HepG2 (cell line): ENCODE data around the gene CCDC148. TPM values are rescaled to one million over a fixed set of nuclear protein-coding genes. Genes with fewer than 3 reads are reported as not detected.

Experiments
- ATAC-seq: fragments of 200-7000 bp; cut with Tn5 transposase; 3 replicates; pipeline ENCODE4 v1.9.1; 2020; ENCODE audit warnings: mild to moderate bottlenecking, moderate library complexity
- BruUV-seq: library from RNA; stranded (reverse); fragments of 400-500 nt; replicated peaks from 2 replicates; lab custom pipeline; 2021; lab: Mats Ljungman, UMichigan
- CTCF ChIA-PET: fragments of 300-600 bp; formaldehyde crosslinking; extraction: SDS; loops from one replicate; lab custom pipeline; 2021; ENCODE audit warnings: low total read pairs, inconsistent platforms, low intra/inter-chr PET ratio; lab: Yijun Ruan, JAX
- POLR2A ChIA-PET: fragments of 350-600 bp; sonication (Branson Sonifier 250); formaldehyde crosslinking; loops from one replicate; lab custom pipeline; 2020; ENCODE audit warnings: antibody characterized with exemption, inconsistent platforms; lab: Yijun Ruan, JAX
- DNase-seq: peaks from one replicate; pipeline ENCODE4 v3.0.0-alpha.2; 2015; ENCODE audit warnings: low spot score
- FAIRE-seq: peaks from 3 replicates; lab custom pipeline; 2011; peaks lifted over from hg19 to GRCh38; lab: Jason Lieb, UNC
- H2AFZ ChIP-seq: one replicate; pipeline ENCODE4 v1.6.1; 2011; ENCODE audit warnings: low read length, inconsistent platforms
- H3K27ac ChIP-seq: fragments of 300-600 bp; 3 replicates; pipeline ENCODE4 v1.8.0; 2011; ENCODE audit warnings: mixed run types, mild to moderate bottlenecking, mixed read lengths, low read length, inconsistent platforms; ENCODE audit not compliant: insufficient read depth; ENCODE audit errors: extremely low read length
- H3K27me3 ChIP-seq, 2 experiments: fragments of 200-600 bp in 1 of 2; 2 replicates in 1 of 2; 3 replicates in 1 of 2; pipeline versions ENCODE4 v1.6.0 to v1.8.0; 2011; ENCODE audit warnings: low read length in 2 of 2, mild to moderate bottlenecking in 2 of 2, moderate library complexity in 2 of 2, inconsistent platforms in 1 of 2; ENCODE audit not compliant: insufficient read depth in 2 of 2, control insufficient read depth in 1 of 2
- H3K36me3 ChIP-seq, 2 experiments: fragments of 200-600 bp in 1 of 2; replicated peaks in 1 of 2; 2 replicates in 1 of 2; 3 replicates in 1 of 2; pipeline versions ENCODE4 v1.5.1 to v1.8.0; 2011; ENCODE audit warnings: low read length in 2 of 2, inconsistent platforms in 1 of 2; ENCODE audit not compliant: insufficient read depth in 2 of 2, control insufficient read depth in 1 of 2
- H3K4me1 ChIP-seq: 2 replicates; pipeline ENCODE4 v1.5.1; 2012; ENCODE audit warnings: low read length, inconsistent platforms; ENCODE audit not compliant: insufficient read depth
- H3K4me2 ChIP-seq: 2 replicates; pipeline ENCODE4 v1.6.0; 2011; ENCODE audit warnings: low read depth, low read length, inconsistent platforms
- H3K4me3 ChIP-seq, 3 experiments: fragments of 200-600 bp in 1 of 3; sonication (generic), shearing (Covaris generic) in 1 of 3; replicated peaks in 1 of 3; 2 replicates each; pipeline ENCODE4 v1.5.1; 2011 to 2016; ENCODE audit warnings: low read length in 3 of 3, inconsistent platforms in 2 of 3, low read depth in 2 of 3, mild to moderate bottlenecking in 2 of 3, control low read depth in 1 of 3, mixed read lengths in 1 of 3; ENCODE audit not compliant: insufficient read depth in 1 of 3
- H3K79me2 ChIP-seq: one replicate; pipeline ENCODE4 v1.6.1; 2011; ENCODE audit warnings: low read length, inconsistent platforms; ENCODE audit not compliant: insufficient read depth
- H3K9ac ChIP-seq: 2 replicates; pipeline ENCODE4 v1.6.0; 2011; ENCODE audit warnings: mild to moderate bottlenecking, low read depth, low read length, inconsistent platforms; ENCODE audit not compliant: insufficient read depth
- H3K9me3 ChIP-seq: 2 replicates; pipeline ENCODE4 v1.5.1; 2012; ENCODE audit warnings: mild to moderate bottlenecking, low read length
- H4K20me1 ChIP-seq: 2 replicates; pipeline ENCODE4 v1.6.0; 2011; ENCODE audit warnings: inconsistent platforms, mild to moderate bottlenecking, low read length, moderate library complexity; ENCODE audit not compliant: insufficient read depth
- ARHGAP35 ChIP-seq: sonication (generic); formaldehyde crosslinking; IDR thresholded peaks from 2 replicates; pipeline ENCODE4 v1.9.0; 2022; ENCODE audit warnings: mild to moderate bottlenecking, inconsistent platforms, moderate library complexity, missing genetic modification reagents, borderline replicate concordance
- ATF5 ChIP-seq: sonication (generic); formaldehyde crosslinking; IDR thresholded peaks from 2 replicates; pipeline ENCODE4 v1.4.0; 2020; ENCODE audit warnings: mild to moderate bottlenecking, low read depth, missing genetic modification reagents
- CBX5 ChIP-seq: sonication (generic); formaldehyde crosslinking; IDR thresholded peaks from 2 replicates; pipeline ENCODE4 v1.4.0; 2020; ENCODE audit warnings: missing genetic modification reagents, borderline replicate concordance
- FOXO1 ChIP-seq: sonication (generic); formaldehyde crosslinking; IDR thresholded peaks from 2 replicates; pipeline ENCODE4 v1.4.0; 2020; ENCODE audit warnings: missing genetic modification reagents
- IKZF5 ChIP-seq: IDR thresholded peaks from 2 replicates; pipeline ENCODE4 v1.6.1; 2018; ENCODE audit warnings: missing genetic modification reagents, mild to moderate bottlenecking, missing compliant biosample characterization
- KDM5A ChIP-seq: fragments of 200-600 bp; sonication (generic); IDR thresholded peaks from 2 replicates; pipeline ENCODE4 v1.7.0; 2018; ENCODE audit warnings: antibody characterized with exemption, mild to moderate bottlenecking, low read length, borderline replicate concordance
- MTA1 ChIP-seq: sonication (generic); formaldehyde crosslinking; IDR thresholded peaks from 2 replicates; pipeline ENCODE4 v1.4.0; 2020; ENCODE audit warnings: missing genetic modification reagents, mild to moderate bottlenecking, borderline replicate concordance
- MTF1 ChIP-seq: sonication (generic); formaldehyde crosslinking; IDR thresholded peaks from 2 replicates; pipeline ENCODE4 v1.5.0; 2020; ENCODE audit warnings: missing genetic modification reagents
- MZF1 ChIP-seq: sonication (generic); formaldehyde crosslinking; IDR thresholded peaks from 2 replicates; pipeline ENCODE4 v1.8.1; 2023; ENCODE audit warnings: mild to moderate bottlenecking, missing genetic modification reagents, borderline replicate concordance
- PHF5A ChIP-seq: IDR thresholded peaks from one replicate; pipeline ENCODE4 v1.6.1; 2018; ENCODE audit warnings: low read depth, missing genetic modification reagents; ENCODE audit not compliant: unreplicated experiment
- TCF7L2 ChIP-seq: IDR thresholded peaks from 2 replicates; pipeline ENCODE4 v1.6.1; 2011; ENCODE audit warnings: mild to moderate bottlenecking, low read depth, low read length, moderate library complexity
- WIZ ChIP-seq: sonication (generic); formaldehyde crosslinking; IDR thresholded peaks from 2 replicates; pipeline ENCODE4 v1.5.1; 2020; ENCODE audit warnings: mild to moderate bottlenecking, missing genetic modification reagents
- ZNF138 ChIP-seq: sonication (generic); formaldehyde crosslinking; IDR thresholded peaks from 2 replicates; pipeline ENCODE4 v1.5.0; 2020; ENCODE audit warnings: mild to moderate bottlenecking, low read depth, missing genetic modification reagents
- ZNF362 ChIP-seq: sonication (generic); formaldehyde crosslinking; IDR thresholded peaks from 2 replicates; pipeline ENCODE4 v1.4.0; 2020; ENCODE audit warnings: missing genetic modification reagents, mild to moderate bottlenecking, borderline replicate concordance
- ZNF430 ChIP-seq: sonication (generic); formaldehyde crosslinking; IDR thresholded peaks from 2 replicates; pipeline ENCODE4 v1.9.0; 2021; ENCODE audit warnings: mild to moderate bottlenecking, missing genetic modification reagents
- ZNF557 ChIP-seq: sonication (generic); formaldehyde crosslinking; IDR thresholded peaks from 2 replicates; pipeline ENCODE4 v1.4.0; 2020; ENCODE audit warnings: missing genetic modification reagents
- WGBS: methylation state at CpG from one replicate; pipeline ENCODE4 v1.1.6; 2017; ENCODE audit warnings: low lambda C conversion rate; 5-methylcytosine and 5-hydroxymethylcytosine counted together
- in situ Hi-C: cut with HindIII; loops from 2 replicates; pipeline ENCODE4 v1.10.0; 2017; ENCODE audit warnings: low pct_unique_long_range_greater_than_20kb; ENCODE audit not compliant: extremely low pct_ligation_motif_present
- intact Hi-C: fragments of 100-400 bp; cut with micrococcal nuclease; formaldehyde crosslinking; loops from one replicate; pipeline ENCODE4 v1.10.0; 2022; ENCODE audit not compliant: unreplicated experiment
- polyA plus RNA-seq, 8 experiments: library from polyadenylated mRNA; depleted of rRNA in 3 of 8; stranded (reverse) in 7 of 8; unstranded in 1 of 8; fragments of >200 nt; fragmentation: Illumina TruSeq in 4 of 8; extraction: Trizol in 4 of 8; gene quantifications; 2 replicates each; pipeline versions ENCODE4 v1.2.1 to v1.2.3, GENCODE V29; 2011 to 2016; ENCODE audit warnings: low read depth in 4 of 8, missing spikeins in 1 of 8, mixed read lengths in 1 of 8; ENCODE audit not compliant: insufficient read depth in 1 of 8
- total RNA-seq, 5 experiments: library from RNA; depleted of rRNA; stranded (reverse); fragments of >200 nt; fragmentation: Illumina TruSeq; extraction: Trizol; gene quantifications; 2 replicates each; pipeline ENCODE4 v1.2.3, GENCODE V29; 2016; ENCODE audit warnings: low read depth in 1 of 5
- TF ChIP-seq, protein P1 (sequence below): sonication (generic); formaldehyde crosslinking; IDR thresholded peaks from 2 replicates; pipeline ENCODE4 v1.4.0; 2020; ENCODE audit warnings: mild to moderate bottlenecking, missing genetic modification reagents
- TF ChIP-seq, protein P2 (sequence below): sonication (generic); formaldehyde crosslinking; IDR thresholded peaks from 2 replicates; pipeline ENCODE4 v1.4.0; 2020; ENCODE audit warnings: missing genetic modification reagents

CCDC148 gene
- total and polyA plus RNA-seq, 2 of the 13 experiments (the other 11 are each of a cell fraction or from before 2014, with no cell fraction given) = 0.30 to 0.49 TPM

DNA sequence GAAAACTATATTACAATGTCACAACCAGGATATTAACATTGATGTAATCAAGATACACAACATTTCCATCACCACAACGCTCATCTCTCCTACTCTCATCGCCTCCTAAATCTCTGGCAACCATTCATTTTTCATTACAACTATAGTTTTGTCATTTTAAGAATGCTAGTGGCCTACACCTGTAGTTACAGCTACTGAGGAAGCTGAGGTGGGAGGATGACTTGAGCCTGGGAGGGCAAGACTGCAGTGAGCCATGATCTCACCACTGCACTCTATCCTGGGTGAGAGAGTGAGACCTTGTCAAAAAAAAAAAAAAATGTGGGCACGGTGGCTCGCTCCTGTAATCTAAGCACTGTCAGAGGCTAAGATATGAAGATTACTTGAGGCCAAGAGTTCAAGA, 10.7 kb upstream of the CCDC148 start:
- in situ Hi-C loops (loop anchor here (25.0 kb wide), 1 partner anchor 270 kb away; no protein-coding TSS in a partner anchor), intact Hi-C loops (no loop called here)
- no peak overlapping the region for H3K4me3 ChIP-seq
- peaks cover 42% of the 10 kb centered on the region for H4K20me1 ChIP-seq
- H2AFZ ChIP-seq = no peak overlapping the region
- no peak for DNase-seq
- H3K36me3 ChIP-seq = peaks cover 0 to 19% of the 10 kb centered on the region in 2 experiments
- peaks cover 25% of the 10 kb centered on the region for H3K4me1 ChIP-seq
- 96% methylated on average over 4 of the region's 4 CpGs for WGBS
- peaks cover 93% of the 10 kb centered on the region for H3K79me2 ChIP-seq
- H3K27me3 ChIP-seq = no peaks in the 10 kb centered on the region
- no peak for TF ChIP-seq TCF7L2
- no peak for TF ChIP-seq IKZF5
- TF ChIP-seq MTF1 (CRISPR knock-in tag) = no peak
- TF ChIP-seq FOXO1 (CRISPR knock-in tag) = no peak
- TF ChIP-seq ZNF138 = no peak
- no peak for TF ChIP-seq KDM5A
- TF ChIP-seq CBX5 (CRISPR knock-in tag) = no peak
- TF ChIP-seq MTA1 (CRISPR knock-in tag) = no peak
- TF ChIP-seq ATF5 (CRISPR knock-in tag) = no peak
- no peak for TF ChIP-seq MZF1 (CRISPR knock-in tag)
- TF ChIP-seq, protein P1, sequence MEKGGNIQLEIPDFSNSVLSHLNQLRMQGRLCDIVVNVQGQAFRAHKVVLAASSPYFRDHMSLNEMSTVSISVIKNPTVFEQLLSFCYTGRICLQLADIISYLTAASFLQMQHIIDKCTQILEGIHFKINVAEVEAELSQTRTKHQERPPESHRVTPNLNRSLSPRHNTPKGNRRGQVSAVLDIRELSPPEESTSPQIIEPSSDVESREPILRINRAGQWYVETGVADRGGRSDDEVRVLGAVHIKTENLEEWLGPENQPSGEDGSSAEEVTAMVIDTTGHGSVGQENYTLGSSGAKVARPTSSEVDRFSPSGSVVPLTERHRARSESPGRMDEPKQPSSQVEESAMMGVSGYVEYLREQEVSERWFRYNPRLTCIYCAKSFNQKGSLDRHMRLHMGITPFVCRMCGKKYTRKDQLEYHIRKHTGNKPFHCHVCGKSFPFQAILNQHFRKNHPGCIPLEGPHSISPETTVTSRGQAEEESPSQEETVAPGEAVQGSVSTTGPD (CRISPR knock-in tag) = no peak
- TF ChIP-seq, protein P2, sequence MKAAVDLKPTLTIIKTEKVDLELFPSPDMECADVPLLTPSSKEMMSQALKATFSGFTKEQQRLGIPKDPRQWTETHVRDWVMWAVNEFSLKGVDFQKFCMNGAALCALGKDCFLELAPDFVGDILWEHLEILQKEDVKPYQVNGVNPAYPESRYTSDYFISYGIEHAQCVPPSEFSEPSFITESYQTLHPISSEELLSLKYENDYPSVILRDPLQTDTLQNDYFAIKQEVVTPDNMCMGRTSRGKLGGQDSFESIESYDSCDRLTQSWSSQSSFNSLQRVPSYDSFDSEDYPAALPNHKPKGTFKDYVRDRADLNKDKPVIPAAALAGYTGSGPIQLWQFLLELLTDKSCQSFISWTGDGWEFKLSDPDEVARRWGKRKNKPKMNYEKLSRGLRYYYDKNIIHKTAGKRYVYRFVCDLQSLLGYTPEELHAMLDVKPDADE (CRISPR knock-in tag) = no peak
- no peak for TF ChIP-seq ZNF362
- TF ChIP-seq PHF5A (CRISPR knock-in tag) = no peak
- TF ChIP-seq ARHGAP35 (CRISPR knock-in tag) = no peak
- no peak for TF ChIP-seq ZNF430 (CRISPR knock-in tag)
- TF ChIP-seq WIZ = no peak
- no peak for TF ChIP-seq ZNF557 (CRISPR knock-in tag)
- no peak overlapping the region for H3K27ac ChIP-seq
- no peaks in the 10 kb centered on the region for H3K9me3 ChIP-seq
- FAIRE-seq = no peak
- H3K4me2 ChIP-seq = no peak overlapping the region
- no peak for ATAC-seq
- CTCF ChIA-PET = no interaction called here
- BruUV-seq = no TSS peak
- H3K9ac ChIP-seq = no peak overlapping the region
- POLR2A ChIA-PET = no interaction called here
